Measurements from ENCODE around the gene VWA8. TPM values are rescaled to one million over a fixed set of nuclear protein-coding genes. Genes with fewer than 3 reads are reported as not detected.

The VWA8 gene
- total RNA-seq, 1 donor from 2014 or later = 26.4 TPM

DNA sequence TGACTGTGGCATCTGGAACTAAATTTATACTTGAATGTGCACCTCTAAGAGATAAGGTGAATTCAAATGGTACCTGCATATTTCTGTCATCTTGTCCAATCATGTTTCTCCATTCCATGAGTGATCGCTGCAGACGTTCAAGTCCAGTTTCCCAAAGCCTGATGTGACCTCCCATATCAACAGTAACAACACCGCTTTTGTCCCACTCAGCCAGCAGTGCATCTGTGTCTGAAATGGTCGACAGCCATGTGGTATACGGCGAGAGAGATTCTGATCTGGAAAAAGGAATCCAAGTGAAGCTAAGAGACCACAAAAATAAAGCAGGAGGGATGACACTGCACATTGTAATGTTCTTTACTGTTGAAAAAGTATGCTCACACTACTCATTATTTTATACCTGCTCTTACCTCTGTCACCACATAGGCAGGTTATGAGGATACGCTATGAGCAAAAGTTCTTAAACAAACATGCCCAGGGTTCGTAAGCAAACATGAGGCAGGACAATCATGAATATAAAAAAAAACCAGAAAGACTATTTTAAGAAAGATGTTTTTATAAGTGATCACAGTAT, 290.0 kb downstream of the VWA8 start:
- Mint-ChIP-seq H3K4me3 (no peak overlapping the region), H3K27ac (no peak overlapping the region), H3K4me1 (ENCODE audit: low read depth) (no peaks in the 10 kb centered on the region), H3K9me3 (no peaks in the 10 kb centered on the region), H3K36me3 (ENCODE audit: low read depth) (peaks cover 3% of the 10 kb centered on the region), H3K27me3 (ENCODE audit: insufficient read depth) (no peaks in the 10 kb centered on the region)
- intact Hi-C loops (cut with micrococcal nuclease) = no loop called here
- DNase-seq (ENCODE audit: low spot score) = no peak

DNA sequence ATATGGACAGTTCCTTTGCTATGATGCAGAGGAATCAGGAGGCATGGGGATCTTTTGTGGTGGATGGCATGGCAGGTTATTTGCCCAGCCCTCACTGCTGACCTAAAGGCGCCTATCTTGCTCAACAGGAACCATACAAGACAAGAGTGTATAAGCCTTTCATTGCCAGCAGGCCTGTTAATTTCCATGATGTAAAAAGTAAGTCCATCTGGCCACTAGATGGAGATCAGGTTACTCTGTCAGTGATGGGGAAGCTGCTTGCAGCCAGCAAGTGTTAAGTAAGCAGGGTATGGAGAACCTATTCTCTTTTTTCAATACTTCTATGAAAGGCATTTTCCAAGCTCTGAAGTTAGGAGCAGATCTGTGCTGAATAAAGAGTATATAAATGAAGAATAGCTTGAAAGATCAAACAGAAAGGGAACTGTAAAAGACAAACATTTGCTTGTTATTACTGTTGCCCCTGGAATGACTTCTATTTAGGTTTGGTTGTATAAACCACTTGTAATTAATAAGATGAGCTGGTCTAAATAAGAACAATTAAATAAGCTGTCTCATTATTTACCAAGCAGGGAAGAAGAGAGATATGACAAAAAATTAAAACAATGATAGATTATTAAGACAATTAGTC, 292.7 kb downstream of the VWA8 start:
- Mint-ChIP-seq H3K36me3 (ENCODE audit: low read depth) (peaks cover 3% of the 10 kb centered on the region), H3K27ac (no peak overlapping the region), H3K4me3 (no peak overlapping the region)

DNA sequence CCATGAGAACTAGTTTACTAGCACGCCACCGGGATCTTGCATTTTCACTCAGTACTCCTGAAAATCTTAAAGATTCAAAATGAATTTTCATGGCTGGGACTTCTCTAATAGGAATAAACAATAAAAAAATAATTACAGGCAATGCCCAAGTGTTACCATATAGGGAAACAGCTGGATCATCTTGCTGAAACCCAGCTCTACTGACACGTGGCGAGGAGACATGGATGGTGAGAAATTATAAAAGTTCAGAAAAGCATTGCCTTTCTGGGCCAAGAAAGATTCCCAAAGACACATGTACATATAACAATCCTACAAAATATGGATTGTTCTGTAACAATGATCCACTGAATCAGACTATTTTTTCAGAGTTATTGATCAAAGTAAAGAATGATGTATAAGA, 294.3 kb downstream of the VWA8 start:
- intact Hi-C loops (cut with micrococcal nuclease) = loop anchor here (5.0 kb wide), 3 partner anchors 236 to 551 kb away; partner anchors contain the start of gene DGKH
- H3K36me3 Mint-ChIP-seq (ENCODE audit: low read depth) = peaks cover 3% of the 10 kb centered on the region
- no peaks in the 10 kb centered on the region for H3K4me1 Mint-ChIP-seq (ENCODE audit: low read depth)
- no peak for DNase-seq (ENCODE audit: low spot score)
- H3K27me3 Mint-ChIP-seq (ENCODE audit: insufficient read depth) = no peaks in the 10 kb centered on the region
- H3K4me3 Mint-ChIP-seq = no peak overlapping the region
- no peaks in the 10 kb centered on the region for H3K9me3 Mint-ChIP-seq
- H3K27ac Mint-ChIP-seq = no peak overlapping the region

More for the DNA sequence above, 292.7 kb downstream of the VWA8 start:
- Mint-ChIP-seq H3K9me3 (no peaks in the 10 kb centered on the region), H3K27me3 (ENCODE audit: insufficient read depth) (no peaks in the 10 kb centered on the region), H3K4me1 (ENCODE audit: low read depth) (no peaks in the 10 kb centered on the region)
- intact Hi-C loops (cut with micrococcal nuclease) = loop anchor here (1.0 to 5.0 kb wide), 4 partner anchors 234 to 549 kb away; partner anchors contain the start of gene DGKH
- DNase-seq (ENCODE audit: low spot score) = peak; percentile 28

DNA sequence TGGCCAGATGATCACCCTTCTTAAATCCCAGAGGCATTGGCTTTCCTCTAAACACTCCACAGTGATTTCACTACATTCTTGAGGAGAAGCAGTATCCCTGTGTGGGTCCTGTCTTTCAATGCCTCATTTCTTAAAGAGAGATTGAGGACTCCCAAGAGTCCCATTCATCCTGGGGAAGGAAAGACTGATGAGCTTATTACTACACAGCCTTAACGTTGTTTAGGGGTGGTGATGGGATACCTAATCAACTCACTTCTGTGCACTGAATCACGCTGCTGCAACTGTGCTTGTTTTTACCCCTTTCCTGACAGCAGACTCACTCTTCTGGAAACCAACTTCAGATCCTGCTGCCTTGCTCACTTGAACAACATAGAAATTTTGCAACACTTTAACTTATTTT, 300.5 kb downstream of the VWA8 start:
- H3K27me3 Mint-ChIP-seq (ENCODE audit: insufficient read depth) = no peaks in the 10 kb centered on the region
- intact Hi-C loops (cut with micrococcal nuclease) = no loop called here
- H3K9me3 Mint-ChIP-seq = no peaks in the 10 kb centered on the region
- H3K4me3 Mint-ChIP-seq = no peak overlapping the region
- no peaks in the 10 kb centered on the region for H3K36me3 Mint-ChIP-seq (ENCODE audit: low read depth)
- no peak for DNase-seq (ENCODE audit: low spot score)
- H3K27ac Mint-ChIP-seq = no peak overlapping the region
- H3K4me1 Mint-ChIP-seq (ENCODE audit: low read depth) = no peaks in the 10 kb centered on the region

DNA sequence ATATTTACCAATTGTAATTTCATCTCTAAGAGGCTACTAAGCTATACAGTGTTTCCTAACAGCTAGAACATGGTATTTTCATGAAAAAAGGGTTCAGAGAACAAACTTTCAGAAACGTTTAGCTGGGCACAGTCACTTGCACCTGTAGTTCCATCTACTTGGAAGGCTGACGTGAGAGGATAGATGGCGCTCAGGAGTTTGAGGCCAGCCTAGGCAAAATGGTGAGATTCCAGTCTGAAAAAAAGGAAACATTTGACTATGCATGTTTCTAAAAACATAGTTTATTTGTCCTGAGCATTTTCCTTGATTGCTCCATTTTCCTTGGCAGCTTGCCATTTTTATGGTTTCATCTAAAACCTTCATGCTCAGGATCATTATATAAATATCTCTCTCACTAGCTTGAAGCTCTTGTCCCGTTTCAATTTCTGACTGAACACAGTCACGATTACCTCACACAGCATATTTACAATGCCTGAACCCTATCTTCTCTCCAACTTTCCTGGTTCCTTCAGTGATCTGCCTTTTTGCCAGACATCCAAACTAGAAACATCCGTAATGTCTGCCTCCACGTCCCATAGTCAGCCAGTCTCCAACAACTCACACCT, 302.8 kb downstream of the VWA8 start:
- no peaks in the 10 kb centered on the region for H3K27me3 Mint-ChIP-seq (ENCODE audit: insufficient read depth)
- H3K4me1 Mint-ChIP-seq (ENCODE audit: low read depth) = no peaks in the 10 kb centered on the region
- H3K4me3 Mint-ChIP-seq = no peak overlapping the region
- H3K27ac Mint-ChIP-seq = no peak overlapping the region
- DNase-seq (ENCODE audit: low spot score) = no peak
- no peaks in the 10 kb centered on the region for H3K9me3 Mint-ChIP-seq
- intact Hi-C loops (cut with micrococcal nuclease) = no loop called here
- no peaks in the 10 kb centered on the region for H3K36me3 Mint-ChIP-seq (ENCODE audit: low read depth)

DNA sequence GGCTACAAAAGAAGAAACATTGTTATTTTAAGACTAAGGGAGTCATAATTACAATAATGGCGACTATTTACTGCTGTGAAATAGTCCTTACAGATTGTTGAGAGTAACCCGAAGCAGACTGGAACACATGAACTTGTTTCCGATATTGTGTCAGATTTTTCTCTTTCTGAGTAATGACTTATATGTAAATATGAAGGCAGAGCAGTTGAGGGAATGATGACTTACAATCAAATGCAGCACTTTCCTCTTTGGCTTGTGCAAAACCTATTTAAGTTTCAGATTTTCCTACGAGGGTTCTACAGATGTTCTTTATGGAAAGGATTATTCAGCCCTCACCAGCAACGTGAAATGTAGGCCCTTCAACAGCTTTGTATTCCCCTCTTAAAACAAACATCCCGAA, 304.9 kb downstream of the VWA8 start:
- no peak overlapping the region for H3K27ac Mint-ChIP-seq
- peaks cover 7% of the 10 kb centered on the region for H3K4me1 Mint-ChIP-seq (ENCODE audit: low read depth)
- no peak overlapping the region for H3K4me3 Mint-ChIP-seq
- H3K36me3 Mint-ChIP-seq (ENCODE audit: low read depth) = no peaks in the 10 kb centered on the region
- intact Hi-C loops (cut with micrococcal nuclease) = no loop called here
- H3K27me3 Mint-ChIP-seq (ENCODE audit: insufficient read depth) = no peaks in the 10 kb centered on the region
- no peak for DNase-seq (ENCODE audit: low spot score)
- H3K9me3 Mint-ChIP-seq = no peaks in the 10 kb centered on the region

DNA sequence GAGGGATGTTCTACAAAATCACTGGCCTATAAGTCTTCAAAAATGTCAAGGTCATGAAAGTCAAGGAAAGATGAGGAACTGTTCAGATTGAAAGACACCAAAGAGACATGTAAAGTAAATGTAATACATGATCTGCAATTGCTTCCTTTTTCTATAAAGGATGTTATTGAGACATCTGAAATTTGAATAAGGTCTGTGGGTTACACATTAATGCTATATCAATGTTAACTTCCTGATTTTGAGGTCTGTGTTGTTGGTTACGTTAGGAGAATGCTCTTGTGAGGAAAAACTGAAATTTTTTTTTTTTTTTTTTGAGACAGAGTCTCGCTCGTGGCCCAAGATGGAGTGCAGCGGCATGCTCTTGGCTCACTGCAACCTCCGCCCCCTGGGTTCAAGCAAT, 306.1 kb downstream of the VWA8 start:
- no peaks in the 10 kb centered on the region for H3K9me3 Mint-ChIP-seq
- H3K27ac Mint-ChIP-seq = no peak overlapping the region
- H3K4me1 Mint-ChIP-seq (ENCODE audit: low read depth) = peaks cover 13% of the 10 kb centered on the region
- no peaks in the 10 kb centered on the region for H3K36me3 Mint-ChIP-seq (ENCODE audit: low read depth)
- intact Hi-C loops (cut with micrococcal nuclease) = no loop called here
- H3K4me3 Mint-ChIP-seq = no peak overlapping the region
- DNase-seq (ENCODE audit: low spot score) = no peak
- no peaks in the 10 kb centered on the region for H3K27me3 Mint-ChIP-seq (ENCODE audit: insufficient read depth)

DNA sequence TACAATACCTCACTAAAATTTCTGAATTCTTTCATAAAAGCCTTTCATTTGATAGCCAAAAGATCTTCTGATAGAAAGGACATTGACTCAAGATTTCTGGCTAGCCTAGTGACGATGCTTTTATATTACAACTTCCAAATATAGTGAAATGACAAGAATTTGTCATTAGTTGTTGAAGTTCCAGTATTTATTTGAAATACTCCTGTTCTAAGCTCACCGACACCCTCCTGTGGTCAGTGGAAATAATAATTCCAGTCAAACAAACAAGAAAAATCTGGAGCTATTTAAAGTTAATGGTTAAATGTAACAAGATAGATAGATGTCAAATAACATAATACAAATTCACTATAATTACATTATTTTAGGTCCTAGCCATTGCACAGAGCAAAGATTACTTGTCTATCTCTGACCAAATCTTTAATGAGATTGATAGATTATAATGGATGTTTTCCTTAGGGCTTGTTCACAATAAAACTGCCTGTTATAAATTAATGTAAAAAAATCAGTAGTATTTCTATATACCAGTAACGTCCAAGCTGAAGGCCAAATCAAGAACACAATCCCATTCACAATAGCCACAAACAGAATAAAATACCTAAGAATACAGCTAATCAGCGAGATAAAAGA, 308.1 kb downstream of the VWA8 start:
- H3K27me3 Mint-ChIP-seq (ENCODE audit: insufficient read depth) = no peaks in the 10 kb centered on the region
- H3K9me3 Mint-ChIP-seq = no peaks in the 10 kb centered on the region
- DNase-seq (ENCODE audit: low spot score) = no peak
- H3K4me1 Mint-ChIP-seq (ENCODE audit: low read depth) = peaks cover 13% of the 10 kb centered on the region
- no peak overlapping the region for H3K4me3 Mint-ChIP-seq
- intact Hi-C loops (cut with micrococcal nuclease) = loop anchor here (1.0 kb wide), 3 partner anchors 194 to 300 kb away; no protein-coding TSS in a partner anchor
- H3K27ac Mint-ChIP-seq = no peak overlapping the region
- H3K36me3 Mint-ChIP-seq (ENCODE audit: low read depth) = no peaks in the 10 kb centered on the region

DNA sequence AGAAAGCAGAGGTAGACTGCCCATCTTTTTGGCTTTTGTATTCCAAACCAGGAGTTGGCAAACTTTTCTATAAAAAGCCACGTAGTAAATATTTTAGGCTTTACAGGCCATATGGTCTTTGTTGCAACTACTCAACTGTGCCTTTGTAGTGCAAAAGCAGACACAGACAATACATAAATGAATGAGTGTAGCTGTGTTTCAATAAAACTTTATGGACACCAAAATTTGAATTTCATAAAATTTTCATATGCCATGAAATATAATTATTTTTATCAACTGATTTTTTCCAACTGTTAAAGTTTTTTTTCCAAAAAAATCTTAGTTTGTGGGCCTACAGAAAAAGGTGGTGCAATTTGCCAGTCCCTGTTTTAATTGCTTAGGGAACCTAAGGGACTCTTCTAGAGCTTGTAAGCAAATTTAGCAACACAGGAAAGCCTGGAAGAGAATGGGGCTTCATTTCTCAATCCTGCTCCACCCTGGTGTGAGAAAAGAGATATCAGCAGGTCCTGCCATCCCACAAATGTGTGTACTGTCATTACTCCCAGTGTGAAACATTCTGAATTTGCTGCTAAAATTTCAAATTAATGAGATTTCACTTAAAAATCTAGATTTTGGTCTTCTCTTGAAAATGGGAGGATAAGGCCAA, 309.4 kb downstream of the VWA8 start:
- Mint-ChIP-seq H3K36me3 (ENCODE audit: low read depth) (no peaks in the 10 kb centered on the region), H3K4me1 (ENCODE audit: low read depth) (peaks cover 13% of the 10 kb centered on the region), H3K27me3 (ENCODE audit: insufficient read depth) (no peaks in the 10 kb centered on the region), H3K27ac (no peak overlapping the region), H3K9me3 (no peaks in the 10 kb centered on the region), H3K4me3 (no peak overlapping the region)
- DNase-seq (ENCODE audit: low spot score) = no peak
- intact Hi-C loops (cut with micrococcal nuclease) = loop anchor here (1.0 kb wide), 3 partner anchors 192 to 298 kb away; no protein-coding TSS in a partner anchor

DNA sequence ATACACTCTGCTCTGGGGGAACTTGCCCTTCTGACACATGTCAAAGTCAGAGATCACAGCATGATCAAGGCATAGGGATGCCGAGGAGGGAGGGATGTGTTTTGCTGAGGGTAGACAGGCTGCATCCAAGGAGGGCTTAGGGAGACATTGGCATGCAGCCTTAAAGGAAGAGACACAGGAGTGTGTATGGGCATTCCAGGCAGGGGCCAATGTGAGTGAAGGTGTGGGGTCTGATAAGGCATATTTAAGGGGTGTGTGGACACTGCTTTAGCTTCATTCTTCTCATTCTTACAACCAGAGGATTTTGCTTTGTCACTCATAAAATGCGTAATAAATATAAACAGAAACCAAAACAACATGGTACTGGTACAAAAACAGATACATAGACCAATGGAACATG, 310.2 kb downstream of the VWA8 start:
- no peaks in the 10 kb centered on the region for H3K27me3 Mint-ChIP-seq (ENCODE audit: insufficient read depth)
- H3K9me3 Mint-ChIP-seq = no peaks in the 10 kb centered on the region
- intact Hi-C loops (cut with micrococcal nuclease) = no loop called here

DNA sequence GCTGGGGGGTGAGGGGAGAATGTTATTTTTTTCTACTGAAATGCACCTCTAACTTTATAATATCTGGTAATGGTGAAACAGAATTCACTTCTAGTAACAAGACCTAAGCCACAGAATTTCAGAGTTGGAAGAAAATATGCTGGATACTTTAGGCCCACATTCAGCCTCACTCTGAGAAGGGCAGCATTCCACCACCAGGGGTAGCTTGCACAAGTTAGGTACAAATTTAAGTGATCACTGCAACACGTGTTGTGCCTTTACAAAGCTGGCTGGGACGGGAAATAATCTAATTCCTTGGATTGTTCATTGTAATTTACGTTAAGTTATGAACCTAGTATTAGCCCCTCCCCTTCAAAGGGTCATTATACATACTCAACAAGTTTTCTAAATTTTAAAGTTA, 311.2 kb downstream of the VWA8 start:
- no peaks in the 10 kb centered on the region for H3K9me3 Mint-ChIP-seq
- no peak overlapping the region for H3K27ac Mint-ChIP-seq
- H3K27me3 Mint-ChIP-seq (ENCODE audit: insufficient read depth) = no peaks in the 10 kb centered on the region
- peaks cover 22% of the 10 kb centered on the region for H3K4me1 Mint-ChIP-seq (ENCODE audit: low read depth)
- intact Hi-C loops (cut with micrococcal nuclease) = no loop called here
- no peak for DNase-seq (ENCODE audit: low spot score)
- H3K36me3 Mint-ChIP-seq (ENCODE audit: low read depth) = no peaks in the 10 kb centered on the region
- no peak overlapping the region for H3K4me3 Mint-ChIP-seq

More for the DNA sequence above, 310.2 kb downstream of the VWA8 start:
- Mint-ChIP-seq H3K27ac (no peak overlapping the region), H3K36me3 (ENCODE audit: low read depth) (no peaks in the 10 kb centered on the region), H3K4me1 (ENCODE audit: low read depth) (peaks cover 13% of the 10 kb centered on the region), H3K4me3 (no peak overlapping the region)
- no peak for DNase-seq (ENCODE audit: low spot score)

DNA sequence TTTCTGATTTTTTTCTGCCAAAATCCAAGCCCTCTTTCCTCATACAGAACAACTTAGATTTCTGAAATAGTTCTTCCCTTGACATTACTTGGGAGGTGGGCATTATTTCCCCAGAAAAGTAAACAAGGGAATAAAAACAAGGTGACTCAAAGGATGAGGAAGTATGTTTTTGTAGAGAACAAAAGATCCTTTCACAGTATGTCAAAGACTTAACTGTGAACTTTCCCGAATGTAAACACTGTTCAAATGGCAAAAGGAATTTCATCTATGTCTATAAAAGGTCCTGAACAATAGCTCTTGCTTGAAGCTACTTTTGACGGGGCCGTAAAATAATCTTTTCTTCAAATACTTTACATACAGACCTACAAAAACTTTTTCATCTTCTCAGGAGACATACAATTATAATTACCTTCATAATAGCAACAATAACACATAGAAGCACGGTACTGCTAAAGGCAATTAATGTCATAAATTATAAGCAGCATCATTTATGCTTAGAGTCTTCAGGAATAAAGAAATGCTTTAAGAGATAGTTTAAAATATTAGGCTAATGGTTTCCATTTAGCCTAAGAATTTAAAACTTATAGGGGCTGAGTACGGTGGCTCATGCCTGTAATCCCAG, 312.5 kb downstream of the VWA8 start:
- Mint-ChIP-seq H3K27ac (no peak overlapping the region), H3K4me3 (no peak overlapping the region), H3K9me3 (no peaks in the 10 kb centered on the region), H3K27me3 (ENCODE audit: insufficient read depth) (no peaks in the 10 kb centered on the region), H3K36me3 (ENCODE audit: low read depth) (no peaks in the 10 kb centered on the region), H3K4me1 (ENCODE audit: low read depth) (peaks cover 25% of the 10 kb centered on the region)
- DNase-seq (ENCODE audit: low spot score) = no peak
- intact Hi-C loops (cut with micrococcal nuclease) = no loop called here
